DND-41 (cell line): Measurements from ENCODE around the gene SOWAHC.
"Not testable (repeated sequence)": the region's sequence is repeated elsewhere in the genome, so short reads cannot be mapped to it uniquely, and the experiment has no call there.

Experiments
- ATAC-seq: fragments of 200-7000 bp; cut with Tn5 transposase; 3 replicates; pipeline ENCODE4 v1.9.1; 2021; ENCODE audit warnings: low read depth; ENCODE audit not compliant: insufficient read depth
- DNase-seq: peaks from one replicate; pipeline ENCODE4 v3.0.0-alpha.2; 2020
- H2AFZ ChIP-seq: 2 replicates; pipeline ENCODE4 v1.6.0; 2012; ENCODE audit warnings: low read depth, low read length
- H3K27ac ChIP-seq: 2 replicates; pipeline ENCODE4 v1.5.1; 2012; ENCODE audit warnings: low read length, inconsistent platforms
- H3K27me3 ChIP-seq: fragments of 200-600 bp; sonication (generic); 2 replicates; pipeline ENCODE4 v1.6.0; 2012; ENCODE audit warnings: low read length, mild to moderate bottlenecking, inconsistent platforms; ENCODE audit not compliant: insufficient read depth, poor library complexity
- H3K36me3 ChIP-seq: 2 replicates; pipeline ENCODE4 v1.5.1; 2012; ENCODE audit warnings: low read length, inconsistent platforms; ENCODE audit not compliant: insufficient read depth
- H3K4me1 ChIP-seq: 2 replicates; pipeline ENCODE4 v1.5.1; 2012; ENCODE audit warnings: mild to moderate bottlenecking, low read length; ENCODE audit not compliant: insufficient read depth
- H3K4me2 ChIP-seq: 2 replicates; pipeline ENCODE4 v1.6.0; 2012; ENCODE audit warnings: mild to moderate bottlenecking, moderate library complexity, low read length, inconsistent platforms; ENCODE audit not compliant: insufficient read depth
- H3K4me3 ChIP-seq, 2 experiments: fragments of 200-600 bp in 1 of 2; shearing (Covaris generic) in 1 of 2; 2 replicates each; pipeline ENCODE4 v1.5.1; 2012 to 2016; ENCODE audit warnings: inconsistent platforms in 2 of 2, low read length in 2 of 2, mild to moderate bottlenecking in 2 of 2, low read depth in 1 of 2, moderate library complexity in 1 of 2
- H3K79me2 ChIP-seq: 2 replicates; pipeline ENCODE4 v1.6.0; 2012; ENCODE audit warnings: low read length, inconsistent platforms; ENCODE audit not compliant: insufficient read depth
- H3K9ac ChIP-seq: 2 replicates; pipeline ENCODE4 v1.6.0; 2012; ENCODE audit warnings: low read depth, mild to moderate bottlenecking, inconsistent platforms, low read length, moderate library complexity
- H3K9me3 ChIP-seq: 2 replicates; pipeline ENCODE4 v1.5.1; 2012; ENCODE audit warnings: low read length, moderate library complexity, mild to moderate bottlenecking, inconsistent platforms; ENCODE audit not compliant: insufficient read depth, severe bottlenecking
- H4K20me1 ChIP-seq: 2 replicates; pipeline ENCODE4 v1.6.0; 2012; ENCODE audit warnings: low read length; ENCODE audit not compliant: insufficient read depth
- CTCF ChIP-seq: IDR thresholded peaks from 2 replicates; pipeline ENCODE4 v1.5.1; 2012; ENCODE audit warnings: borderline replicate concordance, low read length, moderate library complexity, mild to moderate bottlenecking; ENCODE audit not compliant: poor library complexity, severe bottlenecking; ENCODE audit errors: extremely low read depth
- EZH2 ChIP-seq: IDR thresholded peaks from 3 replicates; pipeline ENCODE4 v1.6.1; 2012; ENCODE audit warnings: borderline replicate concordance, low read depth, mild to moderate bottlenecking, moderate library complexity, low read length, inconsistent platforms; ENCODE audit not compliant: severe bottlenecking

The SOWAHC gene

GRCh38 chr2:109613922-109614714 is at the start of gene SOWAHC, which contains the start of gene SEPTIN10:
TSS of gene SOWAHC (plus strand) at chr2:109614364. CDS start at chr2:109614490, 126 bp downstream.
TSS of gene SEPTIN10 (minus strand) at chr2:109613966. CDS start at chr2:109613827, 139 bp downstream.
- Histone ChIP-seq H3K27ac (no peak within 1 kb of the TSS), H3K9me3 (no peaks in the 10 kb centered on the region), H2AFZ (no peak within 1 kb of the TSS), H3K4me2 (no peak within 1 kb of the TSS), H3K79me2 (no peaks in the 10 kb centered on the region), H4K20me1 (no peaks in the 10 kb centered on the region), H3K4me1 (no peaks in the 10 kb centered on the region), H3K27me3 (peaks cover 7% of the 10 kb centered on the region), H3K9ac (no peak within 1 kb of the TSS), H3K36me3 (no peaks in the 10 kb centered on the region), H3K4me3 (no peak within 1 kb of the TSS)
- no peak for DNase-seq
- ATAC-seq = no peak
- TF ChIP-seq EZH2 (no peak), CTCF (no peak)

GRCh38 chr2:109575373-109575772 is 38.8 kb upstream of the SOWAHC start:
- no peaks in the 10 kb centered on the region for H3K36me3 ChIP-seq
- no peak for ATAC-seq

GRCh38 chr2:109577630-109578029 is 36.5 kb upstream of the SOWAHC start:
- H3K9ac ChIP-seq, H3K4me1 ChIP-seq, H3K79me2 ChIP-seq, H3K27ac ChIP-seq, H3K27me3 ChIP-seq, H3K9me3 ChIP-seq, H3K4me2 ChIP-seq, DNase-seq, H3K36me3 ChIP-seq, H2AFZ ChIP-seq, H4K20me1 ChIP-seq, H3K4me3 ChIP-seq, ATAC-seq: not testable (repeated sequence)

More at GRCh38 chr2:109575373-109575772, 38.8 kb upstream of the SOWAHC start:
- Histone ChIP-seq H2AFZ (no peak overlapping the region), H3K27me3 (no peaks in the 10 kb centered on the region), H3K9ac (no peak overlapping the region), H4K20me1 (no peaks in the 10 kb centered on the region), H3K4me1 (no peaks in the 10 kb centered on the region), H3K27ac (no peak overlapping the region), H3K79me2 (no peaks in the 10 kb centered on the region), H3K4me3 (no peak overlapping the region), H3K9me3 (no peaks in the 10 kb centered on the region), H3K4me2 (no peak overlapping the region)
- DNase-seq = no peak
- TF ChIP-seq CTCF (no peak), EZH2 (no peak)
